Activated naive CD4-positive, alpha-beta T cell treated with Interleukin-2 at 50 U/mL for 16 hours (primary cell): ENCODE measurements around the gene PATJ.
"Not testable (repeated sequence)": the region's sequence is repeated elsewhere in the genome, so short reads cannot be mapped to it uniquely, and the experiment has no call there.

ENCODE experiments used
- DNase-seq: peaks from one replicate; pipeline ENCODE4 v3.0.0-alpha.2; 2020

The PATJ gene

DNA sequence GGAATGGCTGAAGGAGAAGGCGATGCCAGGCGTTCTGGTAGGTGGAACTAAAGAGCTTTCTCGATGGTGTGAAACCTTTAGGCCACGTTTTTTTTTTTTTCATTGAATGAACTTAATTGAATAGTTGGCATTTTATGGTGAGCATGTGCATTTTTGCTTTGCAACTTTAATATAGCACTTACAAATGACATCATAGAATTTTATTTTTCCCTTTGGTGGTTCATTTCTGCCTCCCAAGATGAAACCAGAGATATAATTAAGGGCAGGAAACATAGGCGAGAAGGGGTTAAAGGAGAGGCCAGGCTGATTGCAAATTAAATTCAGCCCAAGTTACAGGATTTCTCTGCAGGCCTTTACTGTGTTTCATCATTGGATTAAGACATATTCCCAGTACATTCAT is 366.8 kb downstream of the PATJ start:
- no peak for DNase-seq

- DNase-seq = no peak
Measured at GRCh38 chr1:62110198-62110817, 368.0 kb downstream of the PATJ start.

- DNase-seq = no peak
Measured at GRCh38 chr1:62111084-62111483, 368.8 kb downstream of the PATJ start.

DNA sequence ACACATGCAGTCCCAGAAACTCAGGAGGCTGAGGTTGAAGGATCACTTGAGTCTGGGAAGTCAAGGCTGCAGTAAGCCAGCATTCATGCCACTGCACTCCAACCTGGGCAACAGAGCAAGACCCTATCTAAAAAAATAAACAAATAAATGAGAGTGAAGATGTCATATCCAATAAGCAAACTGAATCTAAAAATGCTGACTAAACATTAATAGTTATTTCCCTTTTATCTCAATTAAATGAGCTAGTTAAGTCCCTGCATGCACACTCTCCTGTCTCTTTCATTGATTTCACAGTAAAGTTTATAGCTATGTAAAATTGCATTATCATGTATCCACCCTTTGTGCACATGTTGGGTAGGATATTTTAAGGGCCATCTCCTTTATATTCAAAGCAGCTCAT is 371.2 kb downstream of the PATJ start:
- DNase-seq = no peak

- no peak for DNase-seq
Measured at GRCh38 chr1:62117018-62117750, 374.9 kb downstream of the PATJ start.

DNA sequence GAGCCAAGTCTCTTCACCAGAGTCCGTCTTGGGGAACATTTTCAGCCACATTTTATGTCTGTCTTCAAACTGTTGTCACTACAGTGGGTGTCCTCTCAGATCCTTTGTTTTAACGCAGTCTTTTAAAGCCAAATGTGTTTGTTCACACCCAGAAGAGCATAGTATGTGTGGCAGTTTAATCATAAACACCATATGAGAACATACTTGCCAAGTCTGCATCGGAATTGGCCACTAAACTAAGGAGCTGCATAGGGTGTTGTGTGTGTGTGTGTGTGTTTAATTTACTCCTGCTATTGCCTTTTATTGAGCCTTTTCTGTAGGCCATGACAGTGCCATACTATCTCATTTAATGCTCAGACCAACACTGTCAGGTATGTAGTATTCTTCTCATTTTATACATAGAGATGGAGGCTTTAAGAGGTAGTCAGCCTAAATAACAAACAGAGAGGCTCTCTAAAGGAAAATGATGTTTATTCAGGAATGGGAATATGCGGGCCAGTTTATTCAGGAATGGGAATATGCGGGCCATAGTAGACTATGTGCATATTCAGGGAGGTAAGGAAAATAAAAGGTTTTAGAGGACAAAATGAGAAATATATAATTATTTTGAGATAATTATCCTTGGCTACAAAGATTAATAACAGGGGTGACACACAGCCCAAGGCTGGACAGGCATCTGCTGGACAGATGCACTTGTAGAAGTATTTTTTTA is 384.5 kb downstream of the PATJ start:
- no peak for DNase-seq

DNA sequence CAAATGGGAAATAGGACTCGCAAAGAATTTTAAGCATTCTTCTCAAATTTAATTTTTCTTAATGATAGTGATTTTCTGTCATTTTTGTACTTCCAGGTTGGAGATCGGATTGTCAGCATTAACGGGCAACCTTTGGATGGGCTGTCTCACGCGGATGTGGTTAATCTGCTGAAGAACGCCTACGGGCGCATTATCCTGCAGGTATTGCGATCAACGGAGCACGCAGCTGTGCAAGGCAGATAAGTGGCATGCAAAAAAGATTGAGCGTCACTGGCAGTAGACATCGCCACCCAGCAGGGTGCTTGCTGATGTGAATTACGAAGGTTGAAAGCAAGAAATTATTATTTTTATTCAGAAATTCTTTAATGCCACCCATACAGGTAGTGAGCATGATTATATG is 386.5 kb downstream of the PATJ start:
- no peak for DNase-seq

DNA sequence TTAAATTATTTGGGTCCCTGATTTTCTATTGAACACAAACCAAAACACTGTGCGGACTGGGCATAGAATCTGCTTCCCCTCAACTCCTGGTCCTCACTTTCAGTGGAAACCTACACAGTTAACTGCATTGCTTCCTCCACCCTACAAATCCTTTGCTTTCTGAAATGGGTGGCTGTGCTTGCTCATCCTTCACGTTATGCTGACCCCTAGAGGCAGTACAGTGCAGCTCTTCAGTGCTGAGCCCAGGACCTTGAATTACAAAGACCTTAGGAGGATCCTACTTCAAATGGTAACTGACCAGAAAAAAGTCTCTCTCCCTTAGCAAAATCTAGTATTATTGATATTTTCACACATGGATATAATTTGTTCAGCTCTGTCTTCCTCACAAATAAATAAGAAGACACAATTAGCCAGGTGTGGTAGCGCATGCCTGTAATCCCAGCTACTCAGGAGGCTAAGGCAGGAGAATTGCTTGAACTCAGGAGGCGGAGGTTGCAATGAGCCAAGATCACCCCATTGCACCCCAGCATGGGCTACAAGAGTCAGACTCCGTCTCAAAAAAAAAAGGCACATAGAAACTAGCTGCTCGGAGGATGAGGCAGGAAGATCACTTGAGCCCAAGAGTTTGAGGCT is 388.9 kb downstream of the PATJ start:
- DNase-seq = peak; percentile 19

- no peak for DNase-seq
Measured at GRCh38 chr1:62138029-62138428, 395.7 kb downstream of the PATJ start.

- DNase-seq = no peak
Measured at GRCh38 chr1:62139410-62139809, 397.1 kb downstream of the PATJ start.

- no peak for DNase-seq
Measured at GRCh38 chr1:62140666-62141065, 398.4 kb downstream of the PATJ start.

GRCh38 chr1:62142496-62142895 is 400.2 kb downstream of the PATJ start:
- no peak for DNase-seq

DNA sequence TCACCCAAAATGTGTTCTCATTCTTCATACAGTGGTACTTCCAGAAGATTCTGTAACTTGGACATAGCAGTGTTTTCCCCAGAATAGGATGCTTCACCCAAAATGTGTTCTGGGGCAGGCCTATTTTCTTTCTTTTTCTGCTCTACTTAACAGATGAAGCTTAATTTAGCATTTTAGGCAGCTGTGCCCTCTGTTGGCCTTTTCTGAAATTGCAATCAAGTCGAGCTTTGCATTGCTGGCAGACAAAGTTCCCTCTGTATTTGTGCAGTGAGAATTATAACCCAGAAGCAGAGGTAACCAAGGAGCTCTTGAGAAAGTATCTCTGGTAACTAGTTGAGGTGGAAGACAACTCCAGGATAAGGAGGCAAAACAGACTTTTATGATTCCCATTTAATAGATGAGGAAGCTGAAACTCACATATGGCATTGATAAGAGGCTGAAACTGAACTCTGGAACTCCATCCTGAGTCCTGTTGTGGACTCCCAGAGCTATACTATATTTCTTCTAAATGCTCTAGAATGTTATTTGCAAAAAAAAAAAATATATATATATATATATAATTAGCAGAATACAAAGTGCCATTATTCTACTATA is 402.1 kb downstream of the PATJ start:
- peak; percentile 7 for DNase-seq

DNA sequence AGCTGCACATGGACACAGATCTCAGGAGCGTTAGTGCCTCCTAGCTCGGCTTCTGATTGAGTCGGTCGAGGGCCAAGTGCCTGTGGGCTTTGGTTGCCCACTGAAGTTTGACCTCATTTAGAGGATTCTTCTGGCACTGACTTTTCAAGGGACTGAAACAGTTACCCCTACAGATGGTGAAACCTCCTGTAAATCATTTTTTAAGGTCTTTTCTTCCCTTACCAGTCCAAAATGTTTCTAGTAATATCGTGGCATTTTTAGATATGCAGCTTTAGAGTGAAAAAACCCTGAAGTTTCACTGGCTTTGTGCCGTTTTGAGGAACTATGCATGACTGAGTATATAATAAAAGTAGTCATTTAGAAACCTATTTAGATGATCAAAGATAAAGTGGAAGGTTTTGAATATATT is 417.7 kb downstream of the PATJ start:
- DNase-seq = no peak

DNA sequence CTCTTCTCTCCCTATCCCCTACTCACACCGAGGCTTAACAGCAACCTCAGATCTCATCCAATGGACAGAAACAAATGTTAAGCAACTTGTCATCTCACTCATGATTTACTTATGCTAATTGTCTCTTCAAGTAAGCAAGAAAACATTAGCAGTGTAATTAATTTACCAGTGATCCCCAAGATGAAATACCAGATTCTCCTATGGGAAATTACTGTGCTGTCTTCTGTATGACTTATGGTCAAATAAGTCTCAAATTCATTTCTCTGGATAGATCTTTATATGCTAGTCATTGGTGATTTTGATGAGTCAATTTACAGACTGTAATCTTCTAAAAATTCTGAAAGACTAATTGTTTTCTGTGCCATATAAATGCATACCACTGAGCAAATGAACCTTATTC is 419.4 kb downstream of the PATJ start:
- DNase-seq = no peak

DNA sequence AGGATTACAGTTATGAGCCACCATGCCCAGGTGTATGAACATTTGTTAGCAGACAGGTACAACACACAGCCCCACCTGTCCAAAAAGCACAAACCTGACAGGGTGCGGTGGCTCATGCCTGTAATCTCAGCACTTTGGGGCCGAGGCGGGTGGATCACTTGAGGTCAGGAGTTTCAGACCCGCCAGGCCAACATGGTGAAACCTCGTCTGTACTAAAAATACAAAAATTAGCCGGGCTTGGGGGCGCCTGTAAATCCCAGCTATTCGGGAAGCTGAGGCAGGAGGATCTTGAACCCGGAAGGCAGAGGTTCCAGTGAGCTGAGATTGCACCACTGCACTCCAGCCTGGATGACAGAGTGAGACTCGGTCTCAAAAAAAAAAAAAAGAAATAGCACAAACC is 428.1 kb downstream of the PATJ start:
- DNase-seq = not testable (repeated sequence)

GRCh38 chr1:62175568-62176179 is 433.4 kb downstream of the PATJ start:
- DNase-seq = peak; percentile 9

GRCh38 chr1:62176597-62177312 is 434.5 kb downstream of the PATJ start:
- DNase-seq = no peak

GRCh38 chr1:62177621-62178020 is 435.3 kb downstream of the PATJ start:
- DNase-seq = no peak

DNA sequence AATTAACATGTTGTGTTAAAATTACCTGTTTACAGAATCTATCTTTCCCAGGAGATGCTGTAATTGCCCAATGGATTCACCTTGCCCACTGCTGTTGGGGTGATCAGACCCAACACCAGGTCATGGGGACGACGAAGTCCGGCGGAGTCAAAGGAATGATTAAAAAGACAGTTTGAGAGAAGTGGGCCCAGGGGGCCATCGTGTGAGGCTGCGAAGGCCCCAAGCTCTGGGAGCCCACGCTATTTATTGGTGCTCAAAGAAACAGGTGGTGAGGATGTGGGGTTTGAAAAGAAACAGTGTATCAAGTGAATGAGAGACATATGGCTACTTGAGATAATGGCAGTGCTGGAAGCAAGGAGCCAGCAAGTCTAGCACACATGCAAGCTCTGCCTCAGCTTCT is 436.1 kb downstream of the PATJ start:
- DNase-seq = no peak

DNA sequence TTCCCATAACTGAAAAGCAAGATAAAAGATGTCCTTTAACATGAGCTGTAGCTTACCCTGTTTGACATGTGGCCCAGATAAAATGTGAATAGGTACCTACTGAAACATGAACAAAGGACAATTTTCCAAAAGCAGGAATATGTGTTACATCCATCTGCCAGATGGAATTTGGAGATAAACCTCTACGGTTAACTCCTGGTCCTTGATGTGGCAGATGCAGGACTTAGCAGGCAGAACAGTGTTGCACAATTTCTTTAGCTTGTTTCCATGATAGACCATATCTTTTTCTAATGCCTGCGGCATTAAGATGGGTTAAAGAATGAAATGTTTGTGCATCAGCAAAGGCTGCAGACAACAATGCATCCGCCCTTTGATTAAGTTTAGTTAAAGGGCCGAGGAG is 437.8 kb downstream of the PATJ start:
- not testable (repeated sequence) for DNase-seq

DNA sequence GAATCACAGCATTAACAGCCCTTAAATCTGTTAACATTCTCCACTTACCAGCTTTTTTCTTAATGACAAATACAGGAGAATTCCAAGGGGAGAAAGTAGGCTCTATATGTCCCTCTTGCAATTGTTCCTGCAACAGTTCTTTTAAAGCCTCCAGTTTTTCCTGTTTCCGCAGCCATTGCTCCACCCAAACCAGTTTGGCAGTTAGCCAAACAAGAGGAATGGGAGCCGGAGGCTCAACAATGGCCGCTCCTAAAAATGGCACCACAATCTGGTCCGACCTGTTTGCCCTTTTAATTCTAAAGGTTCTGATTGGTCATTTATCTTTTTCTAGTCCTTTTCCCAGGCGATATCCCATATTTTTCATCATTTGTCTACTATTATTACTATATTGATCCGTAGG is 438.4 kb downstream of the PATJ start:
- DNase-seq = no peak
